Ramos (cell line): ENCODE results near the gene ADGRG3.

ENCODE experiments used
- in situ Hi-C: fragments of 300-500 bp; cut with MboI; formaldehyde crosslinking; loops from one replicate; pipeline ENCODE4 v1.14.3; 2022; ENCODE audit warnings: low sequenced_read_pairs; ENCODE audit not compliant: unreplicated experiment

ADGRG3 gene, protein sequence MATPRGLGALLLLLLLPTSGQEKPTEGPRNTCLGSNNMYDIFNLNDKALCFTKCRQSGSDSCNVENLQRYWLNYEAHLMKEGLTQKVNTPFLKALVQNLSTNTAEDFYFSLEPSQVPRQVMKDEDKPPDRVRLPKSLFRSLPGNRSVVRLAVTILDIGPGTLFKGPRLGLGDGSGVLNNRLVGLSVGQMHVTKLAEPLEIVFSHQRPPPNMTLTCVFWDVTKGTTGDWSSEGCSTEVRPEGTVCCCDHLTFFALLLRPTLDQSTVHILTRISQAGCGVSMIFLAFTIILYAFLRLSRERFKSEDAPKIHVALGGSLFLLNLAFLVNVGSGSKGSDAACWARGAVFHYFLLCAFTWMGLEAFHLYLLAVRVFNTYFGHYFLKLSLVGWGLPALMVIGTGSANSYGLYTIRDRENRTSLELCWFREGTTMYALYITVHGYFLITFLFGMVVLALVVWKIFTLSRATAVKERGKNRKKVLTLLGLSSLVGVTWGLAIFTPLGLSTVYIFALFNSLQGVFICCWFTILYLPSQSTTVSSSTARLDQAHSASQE

DNA sequence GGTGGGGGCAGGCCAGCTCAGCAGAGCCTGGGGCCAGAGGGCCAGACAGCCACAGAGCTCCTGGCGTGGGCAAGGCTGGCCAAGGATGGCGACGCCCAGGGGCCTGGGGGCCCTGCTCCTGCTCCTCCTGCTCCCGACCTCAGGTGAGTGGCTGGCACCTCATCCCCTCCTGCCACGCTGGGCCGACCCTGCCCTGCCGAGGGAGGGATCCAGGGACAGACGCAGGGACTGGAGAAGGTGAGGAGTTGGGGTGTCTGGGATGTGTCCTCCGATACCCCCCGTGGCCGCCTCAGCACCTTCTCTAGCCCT is at the start of gene ADGRG3:
ADGRG3 (plus strand) TSS at position 44 of the 309 bp plus-strand sequence; CDS start at position 86, 42 bp downstream.
- in situ Hi-C loops = no loop called here

DNA sequence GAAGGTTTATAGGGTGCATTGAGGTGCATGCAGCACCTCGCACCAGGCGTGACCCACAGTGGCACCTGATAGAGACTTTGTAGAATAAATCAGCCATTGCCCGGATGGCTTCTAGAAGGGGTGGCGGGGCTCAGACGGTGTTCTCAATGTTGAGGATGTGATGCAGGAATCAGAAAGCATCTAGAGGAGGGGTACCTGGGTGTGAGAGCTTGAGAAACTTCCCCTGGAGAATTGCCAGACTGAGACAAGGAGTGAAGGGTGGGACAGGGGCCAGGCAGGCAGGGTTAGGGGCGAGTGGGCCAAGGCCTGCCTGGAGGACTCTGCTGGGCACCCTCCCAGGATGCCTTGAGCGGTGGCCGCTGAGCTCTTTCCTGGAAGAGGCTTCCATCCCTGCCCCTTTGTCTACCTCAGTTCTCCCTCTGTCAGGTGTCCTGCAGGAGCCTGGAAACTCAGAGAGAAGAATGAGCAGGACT is 48.9 kb upstream of the ADGRG3 start:
- in situ Hi-C loops = no loop called here

DNA sequence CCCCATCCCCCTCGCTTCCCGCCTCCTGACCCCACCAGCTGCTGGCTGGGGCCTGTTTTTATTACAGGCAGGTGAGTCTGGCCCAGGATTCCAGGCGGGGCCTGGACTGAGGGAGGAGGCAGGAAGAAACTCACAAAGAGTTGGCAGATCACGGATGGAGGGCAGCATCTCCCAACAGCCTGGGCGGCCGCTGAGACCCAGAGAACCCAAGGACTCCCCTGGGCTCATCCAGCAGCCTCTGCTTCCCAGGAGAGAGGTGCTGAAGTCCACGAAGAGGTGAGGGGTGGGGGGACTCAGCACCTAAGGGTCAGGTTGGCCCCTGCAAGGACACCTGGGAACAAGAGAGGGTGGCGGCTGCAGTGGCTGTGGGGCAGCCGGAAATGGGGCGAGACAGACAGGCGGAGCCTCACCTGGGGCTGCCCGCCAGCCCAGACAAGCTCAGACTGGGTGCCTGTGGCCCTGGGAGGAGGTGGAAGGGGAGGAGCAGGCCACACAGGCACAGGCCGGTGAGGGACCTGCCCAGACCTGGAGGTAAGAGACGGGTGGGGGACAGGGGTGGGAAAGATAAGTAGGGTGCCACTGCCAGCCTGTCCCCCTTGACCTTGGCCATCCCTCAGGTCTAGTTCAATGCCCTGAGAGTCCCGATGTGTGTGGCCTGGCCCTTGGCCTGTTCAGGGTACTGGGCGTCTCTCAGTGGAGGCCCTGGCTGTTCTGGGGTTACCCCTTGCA is 48.3 kb upstream of the ADGRG3 start:
- in situ Hi-C loops = no loop called here

DNA sequence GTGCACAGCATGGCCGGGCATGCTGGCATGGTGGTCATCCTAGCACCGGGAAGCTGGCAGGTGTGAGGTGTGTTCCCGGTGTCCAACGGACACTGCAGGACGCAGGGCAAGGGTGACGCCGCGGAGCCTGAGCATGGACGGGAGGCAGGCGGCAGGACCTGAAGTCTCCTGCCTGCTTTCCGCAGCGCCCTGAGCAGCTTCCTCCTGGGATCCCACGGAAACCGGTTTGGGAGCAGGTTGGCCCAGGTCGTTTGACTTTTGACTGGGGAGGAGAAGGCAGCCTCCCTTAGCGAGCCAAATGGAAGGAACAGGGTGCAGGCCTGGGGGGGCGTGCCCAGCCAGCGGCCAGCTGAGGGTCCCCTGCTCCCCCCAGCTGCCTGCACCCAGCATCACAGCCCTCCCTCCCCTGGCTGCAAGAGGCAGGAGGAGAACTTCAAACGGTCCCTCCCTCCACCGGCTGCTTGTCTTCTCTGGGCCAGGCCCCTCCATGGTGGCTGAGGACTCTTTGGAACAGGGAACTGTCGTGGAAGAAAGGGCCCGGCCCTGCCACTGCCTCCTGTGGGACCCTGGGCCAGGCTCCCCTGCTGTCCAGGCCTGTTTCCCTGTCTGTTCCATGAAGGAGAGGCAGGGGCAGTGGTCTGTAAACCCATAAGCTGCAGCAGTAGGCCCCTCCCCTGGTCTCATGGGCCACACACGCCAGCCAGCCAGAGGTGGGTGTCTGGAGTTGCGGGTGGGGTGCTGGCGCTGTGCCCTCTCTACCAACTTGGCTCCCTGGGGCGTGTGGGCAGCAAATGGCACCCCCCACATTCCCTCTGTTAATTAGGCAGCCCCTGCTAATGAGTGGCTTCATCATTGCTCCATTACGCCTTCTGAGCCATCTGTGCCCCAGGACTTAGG is 47.5 kb upstream of the ADGRG3 start:
- in situ Hi-C loops = no loop called here

DNA sequence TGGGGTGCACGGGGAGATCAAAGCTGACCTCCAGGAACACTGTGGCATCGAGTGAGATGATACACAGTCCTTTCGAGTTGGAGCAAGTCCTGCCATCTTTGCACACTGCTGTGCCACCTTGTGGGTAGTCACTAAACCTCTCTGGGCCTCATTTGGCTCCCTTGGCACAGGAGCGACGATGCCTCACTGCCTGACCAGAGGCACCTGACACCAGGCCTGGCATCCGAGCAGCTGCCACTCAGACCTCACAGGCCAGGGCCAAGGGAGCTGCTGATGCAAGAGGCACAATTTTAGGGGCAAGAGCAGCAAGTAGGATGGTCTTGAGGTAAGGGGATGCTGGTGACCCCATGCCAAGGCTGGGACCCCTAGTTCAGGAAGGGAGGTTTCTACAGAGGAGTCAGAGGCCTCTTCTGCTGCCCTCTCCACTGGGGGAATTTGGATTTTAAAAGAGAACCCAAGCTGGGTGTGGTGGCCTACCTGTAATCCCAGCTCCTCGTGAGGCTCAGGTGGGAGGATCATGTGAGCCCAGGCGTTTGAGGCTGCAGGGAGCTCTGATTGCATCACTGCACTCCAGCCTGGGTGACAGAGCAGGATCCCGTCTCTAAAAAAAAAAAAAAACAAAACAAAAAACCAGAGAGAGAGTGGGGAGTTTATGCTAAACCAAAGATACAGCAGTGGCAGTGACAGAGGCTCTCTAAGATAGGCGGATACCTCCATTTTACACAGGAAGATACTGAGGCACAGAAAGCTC is 46.4 kb upstream of the ADGRG3 start:
- in situ Hi-C loops = no loop called here

DNA sequence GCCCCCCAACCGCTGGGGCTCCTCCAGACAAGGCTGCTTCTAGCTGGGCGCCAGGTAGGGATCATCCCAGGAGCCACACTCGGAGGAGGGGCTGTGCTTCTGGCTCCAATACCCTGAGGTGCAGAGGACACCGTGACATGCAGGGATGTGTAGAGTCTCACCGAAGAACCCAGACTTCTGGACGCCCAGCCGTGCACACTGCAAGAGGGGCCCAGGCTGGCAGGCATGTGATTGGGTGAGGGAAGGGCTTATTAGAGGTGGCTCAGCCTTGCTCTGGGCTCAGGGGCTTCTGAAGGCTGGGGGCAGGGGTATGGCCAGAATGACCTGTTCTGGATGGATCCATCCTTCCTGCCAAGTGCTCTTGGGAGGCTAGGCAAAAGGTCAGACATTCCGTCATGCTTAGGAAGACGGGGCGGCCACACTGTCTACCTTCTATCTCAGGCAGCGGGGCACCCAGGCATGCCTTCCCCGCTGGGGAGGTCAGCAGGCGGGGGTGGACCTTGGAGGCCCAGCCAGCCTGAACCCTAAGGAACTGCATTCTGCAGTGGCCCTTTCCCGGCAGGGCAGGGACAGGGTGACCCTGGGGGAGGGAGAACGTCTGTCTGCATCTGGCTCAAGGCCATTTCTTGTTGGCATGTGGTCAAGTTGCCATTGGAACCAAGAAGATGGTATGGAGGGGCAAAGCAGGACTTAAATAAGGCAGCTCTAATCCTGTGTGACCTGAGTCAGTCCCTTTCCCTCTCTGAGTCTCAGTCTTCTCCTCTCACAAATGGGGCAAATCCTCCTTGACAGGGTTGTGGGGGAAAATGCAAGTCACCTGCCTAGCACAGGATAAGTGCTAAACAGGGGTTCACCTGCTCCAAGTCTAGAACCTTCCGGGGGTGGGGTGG is 45.5 kb upstream of the ADGRG3 start:
- in situ Hi-C loops = no loop called here

DNA sequence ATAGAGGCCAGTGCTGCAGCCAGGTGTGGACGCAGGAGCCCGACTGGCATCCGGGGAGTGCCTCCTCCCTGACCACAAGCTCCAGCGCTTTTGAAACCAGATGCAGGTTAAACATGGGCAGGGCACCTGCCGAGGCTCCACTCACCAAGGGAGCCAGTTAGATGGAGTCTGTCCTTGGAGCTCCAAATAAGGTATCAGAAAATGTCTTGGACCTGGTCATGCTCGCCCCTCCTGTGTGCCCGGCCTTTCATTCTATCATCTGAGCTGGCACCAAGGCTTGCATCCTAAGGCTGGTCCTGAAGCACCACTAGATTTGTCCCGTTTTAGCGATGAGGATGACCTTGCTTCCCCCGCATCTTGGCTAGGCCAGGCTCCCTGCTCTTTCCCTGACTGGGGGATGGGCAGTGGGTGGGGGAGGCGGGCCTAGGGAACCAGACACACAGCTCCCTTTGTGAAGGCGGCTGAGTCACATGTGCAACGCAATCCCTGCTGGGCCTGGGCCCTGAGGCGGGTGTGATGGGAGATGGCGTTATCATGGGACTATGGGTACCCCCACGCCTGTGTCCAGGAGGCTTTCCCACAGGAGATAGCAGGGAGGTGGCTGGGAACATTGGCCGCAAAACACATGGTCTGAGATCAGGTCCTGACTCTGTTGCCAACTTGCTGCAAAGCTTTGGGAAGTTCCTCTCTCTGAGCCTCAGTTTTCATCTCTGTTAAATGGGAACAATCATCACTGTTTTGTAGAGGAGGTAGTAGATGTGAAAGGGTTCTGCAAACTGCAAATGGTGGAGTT is 44.7 kb upstream of the ADGRG3 start:
- in situ Hi-C loops = no loop called here

DNA sequence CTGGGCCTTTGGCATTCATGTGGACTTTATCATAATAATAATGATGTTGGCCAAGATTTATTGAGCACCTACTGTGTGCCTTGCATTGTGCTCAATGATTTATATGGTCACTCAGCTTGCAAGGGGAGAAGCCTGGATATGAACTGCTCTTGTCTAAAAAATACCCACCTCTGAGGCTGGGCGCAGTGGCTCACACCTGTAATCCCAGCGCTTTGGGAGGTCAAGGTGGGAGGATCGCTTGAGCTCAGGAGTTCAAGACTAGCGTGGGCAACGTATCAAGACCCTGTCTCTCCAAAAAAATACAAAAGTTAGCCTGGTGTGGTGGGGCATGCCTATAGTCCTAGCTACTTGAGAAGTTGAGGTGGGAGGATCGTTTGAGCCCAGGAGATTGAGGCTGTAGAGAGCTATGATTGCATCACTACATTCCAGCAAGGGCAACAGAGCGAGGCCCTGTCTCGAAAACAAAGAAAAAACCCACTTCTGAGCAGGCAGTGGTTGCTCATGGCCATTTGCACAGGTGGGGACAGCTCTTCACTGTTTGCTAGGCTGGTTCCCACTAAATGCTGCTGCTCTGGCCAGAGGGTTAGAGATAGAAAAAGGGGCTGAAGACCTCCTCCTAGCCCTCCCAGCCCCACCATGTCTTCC is 43.9 kb upstream of the ADGRG3 start:
- in situ Hi-C loops = no loop called here

DNA sequence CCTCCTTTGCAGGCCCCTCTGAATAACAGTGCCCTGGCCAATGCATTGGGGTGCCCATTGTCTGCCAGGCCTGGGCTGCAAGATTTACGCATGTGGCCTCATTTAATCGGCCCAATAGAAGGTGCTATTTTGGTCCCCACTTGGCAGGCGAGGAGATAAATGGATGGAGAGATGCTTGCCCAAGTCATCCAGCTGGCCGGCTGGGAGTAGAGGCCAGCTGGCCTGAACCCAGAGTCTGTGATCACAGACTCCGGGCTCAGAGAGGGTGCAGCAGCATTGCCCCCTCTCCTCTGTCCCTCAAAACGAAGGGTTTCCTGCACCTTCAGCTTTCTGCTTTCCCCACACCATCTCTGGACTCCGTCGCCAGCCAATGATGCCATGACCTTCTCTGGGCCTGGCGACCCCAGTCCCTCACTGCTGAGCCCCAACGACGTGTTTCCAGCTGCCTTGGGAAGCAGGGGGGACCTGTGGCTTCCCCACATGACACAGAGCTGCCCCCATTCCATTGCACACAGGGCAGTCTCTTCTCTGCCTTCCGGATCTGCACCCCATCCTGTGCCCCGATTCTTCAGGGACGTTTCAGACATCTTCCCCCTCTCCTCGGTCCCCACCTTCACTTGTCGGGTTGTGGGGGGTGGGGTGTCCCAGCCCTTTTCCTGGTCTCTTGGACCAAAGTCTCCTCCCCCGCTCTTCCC is 43.2 kb upstream of the ADGRG3 start:
- in situ Hi-C loops = no loop called here

DNA sequence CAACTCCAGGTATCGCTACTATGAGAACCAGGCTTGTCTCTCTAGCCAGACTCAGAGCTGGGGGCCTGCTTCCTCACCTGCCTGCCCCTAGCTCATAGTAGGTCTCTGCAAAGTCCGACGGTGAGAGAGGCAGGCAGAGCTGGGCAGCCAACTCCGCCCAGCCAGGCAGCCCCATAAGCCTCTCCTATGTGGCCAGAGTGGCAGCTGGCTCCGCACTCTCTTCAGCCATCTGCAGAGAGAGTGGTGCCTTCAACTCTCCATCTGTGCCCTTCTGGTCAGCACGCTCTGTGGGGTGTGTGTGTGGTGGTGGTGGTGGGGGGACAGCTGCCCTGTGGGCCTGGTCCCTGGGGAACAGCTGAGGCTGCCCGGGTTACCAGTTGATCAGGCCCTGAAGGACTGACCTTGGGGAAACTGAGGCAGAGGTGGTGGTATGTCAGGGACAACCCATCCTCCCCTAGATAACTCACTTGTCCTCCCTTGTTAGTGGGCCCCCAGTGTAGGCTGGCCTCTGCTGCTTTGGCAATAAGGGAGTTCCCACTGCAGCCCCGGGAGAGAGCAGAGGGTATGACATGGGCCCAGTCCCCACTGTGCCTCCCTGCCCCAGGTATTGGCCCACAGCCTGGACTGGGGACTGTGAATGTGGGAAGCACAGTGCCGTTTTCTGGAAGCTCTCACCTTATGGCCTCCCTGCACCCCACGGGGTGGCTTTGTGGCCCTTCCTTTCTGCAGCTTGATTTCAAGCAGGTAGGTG is 41.5 kb upstream of the ADGRG3 start:
- in situ Hi-C loops = no loop called here

DNA sequence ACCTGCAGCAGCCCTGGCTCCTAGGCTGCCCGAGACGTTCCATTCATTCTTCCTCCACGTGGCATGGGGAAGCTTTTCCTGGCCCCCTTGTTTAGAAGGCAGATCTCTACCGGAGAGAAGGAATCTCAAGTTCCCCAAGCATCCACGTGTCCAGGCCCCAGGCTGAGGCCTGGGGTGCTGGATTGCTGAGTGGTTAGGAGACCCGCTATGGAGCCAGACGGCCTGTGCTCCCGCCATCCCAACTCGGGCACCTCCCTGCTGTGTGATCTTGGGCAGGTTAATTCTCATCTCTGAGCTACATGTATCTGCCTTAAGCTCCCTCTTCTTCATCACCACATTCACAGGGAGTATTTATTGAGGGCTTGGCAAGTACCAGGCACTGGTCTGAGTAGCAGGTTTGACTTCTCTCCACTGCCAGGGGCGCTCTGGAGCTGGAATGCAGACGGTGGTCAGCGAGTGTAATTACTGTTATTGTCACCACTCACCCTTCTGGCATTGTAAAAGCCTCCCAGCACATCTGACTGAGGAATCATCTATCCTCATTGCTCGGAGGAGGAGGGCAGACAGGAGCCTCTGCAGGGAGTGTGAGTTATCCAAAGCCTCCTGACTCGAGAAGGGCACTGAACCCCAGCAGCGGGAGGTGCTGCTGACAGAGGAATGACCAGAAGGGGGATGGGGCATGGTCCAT is 40.8 kb upstream of the ADGRG3 start:
- in situ Hi-C loops = no loop called here

DNA sequence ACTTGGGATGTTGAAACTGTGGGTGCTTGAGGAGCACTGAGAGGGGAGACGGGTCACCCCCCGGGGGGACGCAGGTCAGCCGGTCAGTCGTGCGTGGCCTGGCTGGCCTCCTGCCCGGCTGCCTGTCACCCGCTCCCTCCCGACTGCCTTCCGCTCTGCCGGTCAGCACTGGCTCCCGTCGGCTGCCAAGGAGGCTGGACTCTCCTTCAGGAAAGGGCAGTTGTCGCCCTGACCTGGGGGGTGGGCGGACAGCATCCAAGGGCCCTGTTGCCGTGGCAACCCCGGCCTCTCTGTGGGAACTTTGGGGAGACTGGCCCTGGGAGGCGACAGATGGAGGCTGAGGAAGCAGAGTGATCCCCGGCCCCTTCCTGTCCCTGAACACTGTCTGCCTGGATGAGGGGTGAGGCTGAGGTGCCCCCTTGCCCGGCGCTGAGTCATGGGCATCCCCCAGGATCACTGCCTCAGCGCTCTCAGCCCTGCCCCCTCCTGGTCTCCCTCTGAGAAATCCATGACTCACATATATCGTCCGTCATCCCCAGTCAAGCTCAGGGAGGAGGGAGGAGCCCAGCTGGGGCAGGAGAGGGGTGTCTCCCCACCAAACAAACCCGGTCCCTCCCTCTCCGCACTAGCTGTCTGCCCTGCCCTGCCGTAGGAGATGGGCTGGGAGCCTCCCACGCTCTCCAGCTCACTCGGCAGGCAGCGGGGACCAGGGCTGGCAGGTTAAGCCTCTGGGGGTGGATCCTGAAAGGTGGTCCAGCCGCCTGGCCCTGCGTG is 39.9 kb upstream of the ADGRG3 start, which contains the start of gene ADGRG1:
ADGRG1 (plus strand) TSS at position 623 of the 774 bp plus-strand sequence. CDS start 21,658 bp downstream, outside the sequence.
- in situ Hi-C loops = no loop called here

DNA sequence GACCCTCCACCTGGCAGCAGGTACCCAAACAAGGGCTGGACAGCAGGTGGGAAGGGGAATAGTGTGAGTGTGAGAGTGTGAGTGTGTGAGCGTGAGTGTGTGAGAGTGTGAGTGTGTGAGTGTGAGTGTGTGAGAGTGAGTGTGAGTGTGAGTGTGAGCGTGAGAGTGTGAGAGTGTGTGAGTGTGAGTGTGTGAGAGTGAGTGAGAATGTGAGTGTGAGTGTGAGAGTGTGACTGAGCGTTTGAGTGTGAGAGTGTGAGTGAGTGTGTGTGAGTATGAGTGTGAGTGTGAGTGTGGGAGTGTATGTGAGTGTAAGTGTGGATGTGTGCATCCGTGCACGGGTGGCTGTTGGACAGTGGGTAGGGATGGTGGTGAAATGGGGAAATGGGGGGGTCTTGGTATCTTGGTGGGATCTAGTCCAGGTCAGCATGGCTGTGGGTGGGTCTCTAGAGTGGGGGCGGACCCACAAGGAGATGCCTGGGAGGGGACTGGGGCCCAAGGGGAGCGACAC is 39.3 kb upstream of the ADGRG3 start:
- in situ Hi-C loops = no loop called here

DNA sequence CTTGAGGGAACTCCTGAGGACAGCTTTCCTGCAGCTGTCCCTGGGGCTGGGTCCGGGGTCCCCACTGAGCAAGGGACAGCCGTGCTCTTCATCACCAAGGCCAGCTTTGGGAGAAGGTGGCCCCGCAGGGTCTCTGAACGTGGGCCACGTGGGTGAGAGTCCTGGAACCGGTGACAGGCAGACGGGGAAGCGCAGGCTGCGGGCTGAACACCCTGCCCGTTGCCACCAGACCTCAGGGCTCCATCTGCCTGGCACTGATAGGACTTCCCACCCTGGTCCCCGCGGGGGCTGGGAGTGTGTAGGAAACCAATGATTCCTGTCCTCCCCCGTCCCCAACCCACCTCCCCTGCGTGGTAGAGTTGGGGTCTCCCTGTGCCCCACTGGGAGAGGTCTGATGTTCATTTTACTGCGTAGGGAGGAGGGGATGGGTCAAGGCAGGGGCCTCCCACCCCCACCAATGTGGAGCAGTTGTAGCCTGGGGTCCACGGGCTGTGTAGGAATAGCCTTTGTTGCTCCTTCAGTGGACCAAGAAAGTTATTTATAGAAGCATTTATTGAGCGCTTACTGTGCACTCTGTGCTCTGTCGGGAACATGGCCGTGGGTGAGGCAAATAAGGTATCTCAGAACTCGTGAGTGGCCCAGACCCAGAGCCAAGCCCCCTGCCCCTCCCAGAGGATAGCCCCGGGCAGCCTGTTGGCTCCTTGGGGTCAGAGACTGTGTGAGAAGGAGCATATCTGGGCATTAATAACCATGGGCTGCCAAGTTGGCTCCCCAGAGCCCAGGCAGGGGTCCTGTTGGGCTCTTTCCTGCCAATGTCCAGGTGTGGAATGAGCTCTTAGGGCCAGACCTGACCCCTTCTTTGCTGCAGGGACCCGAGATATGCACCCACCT is 38.3 kb upstream of the ADGRG3 start:
- in situ Hi-C loops = no loop called here
